22Rv1 (cell line): Measurements from ENCODE around the gene SWAP70.

Experiments
- ZFX ChIP-seq: fragments of 450-650 bp; IDR thresholded peaks from 2 replicates; pipeline ENCODE4 v1.6.1; 2017; ENCODE audit warnings: antibody characterized with exemption, borderline replicate concordance
- TF ChIP-seq, protein P1 (sequence below): fragments of 450-650 bp; IDR thresholded peaks from 2 replicates; pipeline ENCODE4 v1.5.1; 2017; ENCODE audit warnings: mild to moderate bottlenecking

- TF ChIP-seq, protein P1, sequence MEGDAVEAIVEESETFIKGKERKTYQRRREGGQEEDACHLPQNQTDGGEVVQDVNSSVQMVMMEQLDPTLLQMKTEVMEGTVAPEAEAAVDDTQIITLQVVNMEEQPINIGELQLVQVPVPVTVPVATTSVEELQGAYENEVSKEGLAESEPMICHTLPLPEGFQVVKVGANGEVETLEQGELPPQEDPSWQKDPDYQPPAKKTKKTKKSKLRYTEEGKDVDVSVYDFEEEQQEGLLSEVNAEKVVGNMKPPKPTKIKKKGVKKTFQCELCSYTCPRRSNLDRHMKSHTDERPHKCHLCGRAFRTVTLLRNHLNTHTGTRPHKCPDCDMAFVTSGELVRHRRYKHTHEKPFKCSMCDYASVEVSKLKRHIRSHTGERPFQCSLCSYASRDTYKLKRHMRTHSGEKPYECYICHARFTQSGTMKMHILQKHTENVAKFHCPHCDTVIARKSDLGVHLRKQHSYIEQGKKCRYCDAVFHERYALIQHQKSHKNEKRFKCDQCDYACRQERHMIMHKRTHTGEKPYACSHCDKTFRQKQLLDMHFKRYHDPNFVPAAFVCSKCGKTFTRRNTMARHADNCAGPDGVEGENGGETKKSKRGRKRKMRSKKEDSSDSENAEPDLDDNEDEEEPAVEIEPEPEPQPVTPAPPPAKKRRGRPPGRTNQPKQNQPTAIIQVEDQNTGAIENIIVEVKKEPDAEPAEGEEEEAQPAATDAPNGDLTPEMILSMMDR, result no peak
- TF ChIP-seq ZFX, result no peak
Observed at GRCh38 chr11:9774591-9775397, 110.9 kb downstream of the SWAP70 start.
